ENCODE data around the gene KBTBD13.
A peak's percentile ranks its signal among the peaks of the same experiment; 100 is the strongest.
"Not testable (repeated sequence)": the region's sequence is repeated elsewhere in the genome, so short reads cannot be mapped to it uniquely, and the experiment has no call there.

KBTBD13 gene

DNA sequence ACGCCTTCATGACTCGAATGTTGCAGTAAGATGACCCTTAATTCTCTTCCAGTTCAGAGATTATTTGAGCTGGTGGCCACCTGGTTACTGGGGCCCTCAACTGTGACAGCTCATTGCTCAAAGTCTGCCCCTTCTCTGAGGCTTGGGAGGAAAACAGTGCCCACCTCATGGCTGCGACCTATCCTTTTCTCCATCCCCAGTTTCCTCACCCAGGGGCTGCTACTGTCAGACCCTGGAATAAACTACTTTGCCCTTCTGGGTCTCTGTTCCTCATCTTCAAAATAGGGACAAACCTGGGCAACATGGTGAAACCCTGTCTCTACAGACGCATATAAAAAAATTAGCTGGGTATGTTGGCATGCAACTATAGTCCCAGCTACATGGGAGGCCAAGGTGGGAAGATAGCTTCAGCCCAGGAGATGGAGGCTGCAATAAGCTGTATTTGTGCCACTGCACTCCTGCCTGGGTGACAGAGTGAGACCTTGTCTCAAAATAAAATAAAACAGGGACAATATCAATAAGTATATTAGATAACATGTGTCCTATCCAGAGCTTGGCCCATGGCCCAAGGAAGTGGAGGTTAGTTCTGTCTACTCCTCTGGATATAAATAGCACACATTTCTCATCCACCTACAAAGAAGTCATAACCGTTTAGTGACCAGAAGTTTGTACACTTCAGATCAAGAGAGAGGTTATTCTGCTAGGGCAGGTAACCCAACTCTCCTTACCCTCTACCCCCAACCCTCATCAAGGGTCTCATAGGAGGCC lies 6.6 kb upstream of the KBTBD13 start:
- no peak for DNase-seq
- no peak for ATAC-seq

DNA sequence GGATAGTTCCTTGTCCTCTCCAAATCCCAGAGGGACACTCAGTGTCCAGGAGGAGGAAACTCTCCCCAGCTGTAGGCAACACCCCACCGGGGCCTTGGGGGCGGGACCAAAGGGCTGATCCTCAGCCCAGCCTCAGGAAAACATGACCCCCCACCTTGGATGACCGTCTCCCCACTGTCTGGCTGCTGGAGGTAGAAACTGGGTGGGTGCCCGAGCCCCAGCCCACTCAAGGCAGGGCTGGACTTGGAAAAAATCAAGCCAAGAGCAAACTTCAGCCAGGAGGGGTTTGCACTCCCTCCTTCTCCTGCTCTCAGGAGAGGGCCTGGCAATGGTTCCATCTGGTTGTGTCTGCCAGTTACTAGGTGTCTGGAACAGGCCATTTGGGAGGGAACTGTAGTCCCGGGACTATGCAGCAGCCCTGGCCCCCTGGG lies 5.2 kb upstream of the KBTBD13 start:
- DNase-seq = no peak
- no peak for ATAC-seq

DNA sequence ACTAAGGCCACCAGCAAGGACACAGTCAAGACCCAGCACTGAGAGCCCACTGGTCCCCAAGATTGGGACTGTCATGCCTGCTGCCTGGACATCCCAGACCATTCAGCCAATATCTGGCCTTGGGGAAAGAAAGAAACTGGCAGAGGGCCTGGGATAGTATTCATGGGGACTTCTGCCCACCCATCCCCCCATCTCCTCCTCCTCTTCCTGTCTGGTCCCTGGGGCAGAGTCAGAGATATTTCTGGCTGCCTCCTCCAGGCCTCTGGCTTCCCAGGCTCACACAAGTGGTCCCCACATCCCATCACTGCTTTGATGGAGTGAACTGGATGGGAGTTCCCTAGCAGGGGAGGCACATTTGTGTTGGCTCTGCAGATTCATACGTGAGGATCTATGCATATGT lies 4.5 kb upstream of the KBTBD13 start:
- DNase-seq (no peak), ATAC-seq (no peak)

DNA sequence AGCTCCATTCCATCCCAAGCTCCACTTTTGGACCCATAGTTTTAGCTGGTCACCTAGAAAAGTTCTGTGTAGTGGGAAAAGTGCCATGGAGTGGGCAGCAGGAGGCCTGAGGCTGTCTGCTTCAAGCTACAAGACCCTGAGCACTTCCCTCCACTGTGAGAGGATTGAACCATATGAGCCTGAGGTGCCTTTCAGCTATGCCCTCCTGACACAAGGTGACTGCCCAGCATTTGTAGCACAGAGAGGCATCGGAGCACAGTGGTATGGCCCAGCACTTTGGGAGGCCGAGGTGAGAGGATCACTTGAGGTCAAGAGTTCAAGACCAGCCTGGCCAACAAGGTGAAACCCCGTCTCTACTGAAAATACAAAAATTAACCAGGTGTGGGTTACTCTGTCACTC lies 3.9 kb upstream of the KBTBD13 start:
- ATAC-seq (no peak), DNase-seq (no peak)

DNA sequence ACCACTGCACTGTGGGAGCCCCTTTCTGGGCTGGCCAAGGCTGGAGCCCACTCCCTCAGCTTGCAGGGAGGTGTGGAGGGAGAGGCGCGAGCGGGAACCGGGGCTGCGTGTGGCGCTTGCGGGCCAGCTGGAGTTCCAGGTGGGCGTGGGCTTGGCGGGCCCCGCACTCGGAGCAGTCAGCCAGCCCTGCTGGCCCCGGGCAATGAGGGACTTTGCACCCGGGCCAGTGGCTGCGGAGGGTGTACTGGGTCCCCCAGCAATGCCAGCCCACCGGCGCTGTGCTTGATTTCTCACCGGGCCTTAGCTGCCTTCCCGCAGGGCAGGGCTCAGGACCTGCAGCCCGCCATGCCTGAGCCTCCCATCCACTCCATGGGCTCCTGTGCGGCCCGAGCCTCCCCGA lies 1.6 kb upstream of the KBTBD13 start:
- ATAC-seq, DNase-seq: not testable (repeated sequence)

DNA sequence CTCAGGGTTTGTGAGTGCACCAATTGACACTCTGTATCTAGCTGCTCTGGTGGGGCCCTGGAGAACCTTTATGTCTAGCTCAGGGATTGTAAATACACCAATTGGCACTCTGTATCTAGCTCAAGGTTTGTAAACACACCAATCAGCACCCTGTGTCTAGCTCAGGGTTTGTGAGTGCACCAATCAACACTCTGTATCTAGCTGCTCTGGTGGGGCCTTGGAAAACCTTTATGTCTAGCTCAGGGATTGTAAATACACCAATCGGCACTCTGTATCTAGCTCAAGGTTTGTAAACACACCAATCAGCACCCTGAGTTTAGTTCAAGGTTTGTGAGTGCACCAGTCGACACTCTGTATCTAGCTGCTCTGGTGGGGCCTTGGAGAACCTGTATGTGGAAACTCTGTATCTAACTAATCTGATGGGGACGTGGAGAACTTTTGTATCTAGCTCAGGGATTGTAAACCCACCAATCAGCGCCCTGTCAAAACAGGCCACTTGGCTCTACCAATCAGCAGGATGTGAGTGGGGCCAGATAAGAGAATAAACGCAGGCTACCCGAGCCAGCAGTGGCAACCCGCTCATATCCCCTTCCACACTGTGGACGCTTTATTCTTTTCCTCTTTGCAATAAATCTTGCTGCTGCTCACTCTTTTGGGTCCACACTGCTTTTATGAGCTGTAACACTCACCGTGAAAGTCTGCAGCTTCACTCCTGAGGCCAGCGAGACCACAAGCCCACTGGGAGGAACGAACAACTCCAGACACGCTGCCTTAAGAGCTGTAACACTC lies 745 bp upstream of the KBTBD13 start:
- ATAC-seq, DNase-seq: not testable (repeated sequence)

DNA sequence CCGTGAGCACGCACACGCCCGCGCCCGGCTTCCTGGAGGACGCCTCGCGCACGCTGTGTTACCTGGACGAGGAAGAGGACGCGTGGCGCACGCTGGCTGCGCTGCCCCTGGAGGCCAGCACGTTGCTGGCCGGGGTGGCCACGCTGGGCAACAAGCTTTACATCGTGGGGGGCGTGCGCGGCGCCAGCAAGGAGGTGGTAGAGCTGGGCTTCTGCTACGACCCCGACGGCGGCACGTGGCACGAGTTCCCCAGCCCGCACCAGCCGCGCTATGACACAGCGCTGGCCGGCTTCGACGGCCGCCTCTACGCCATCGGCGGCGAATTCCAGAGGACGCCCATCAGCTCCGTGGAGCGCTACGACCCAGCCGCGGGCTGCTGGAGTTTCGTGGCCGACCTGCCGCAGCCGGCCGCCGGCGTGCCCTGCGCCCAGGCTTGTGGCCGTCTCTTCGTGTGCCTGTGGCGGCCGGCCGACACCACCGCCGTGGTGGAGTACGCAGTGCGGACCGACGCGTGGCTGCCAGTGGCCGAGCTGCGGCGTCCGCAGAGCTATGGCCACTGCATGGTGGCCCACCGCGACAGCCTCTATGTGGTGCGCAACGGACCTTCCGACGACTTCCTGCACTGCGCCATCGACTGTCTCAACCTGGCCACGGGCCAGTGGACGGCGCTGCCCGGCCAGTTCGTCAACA lies 890 bp downstream of the KBTBD13 start:
- DNase-seq (no peak), ATAC-seq (no peak)

DNA sequence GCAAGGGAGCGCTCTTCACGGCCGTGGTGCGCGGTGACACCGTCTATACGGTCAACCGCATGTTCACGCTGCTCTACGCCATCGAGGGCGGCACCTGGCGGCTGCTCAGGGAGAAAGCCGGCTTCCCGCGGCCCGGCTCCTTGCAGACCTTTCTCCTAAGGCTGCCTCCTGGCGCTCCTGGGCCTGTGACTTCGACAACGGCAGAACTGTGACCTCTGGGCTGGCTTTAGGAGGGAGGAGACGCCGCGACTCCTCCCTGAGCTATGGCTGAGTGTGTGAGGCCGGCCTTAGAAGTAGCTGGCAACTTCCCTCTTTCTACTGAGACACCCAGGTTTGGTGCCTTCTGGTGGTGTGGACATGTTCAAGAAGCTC lies 1.4 kb downstream of the KBTBD13 start:
- DNase-seq (peak; percentile 65), ATAC-seq (peak; percentile 32)

DNA sequence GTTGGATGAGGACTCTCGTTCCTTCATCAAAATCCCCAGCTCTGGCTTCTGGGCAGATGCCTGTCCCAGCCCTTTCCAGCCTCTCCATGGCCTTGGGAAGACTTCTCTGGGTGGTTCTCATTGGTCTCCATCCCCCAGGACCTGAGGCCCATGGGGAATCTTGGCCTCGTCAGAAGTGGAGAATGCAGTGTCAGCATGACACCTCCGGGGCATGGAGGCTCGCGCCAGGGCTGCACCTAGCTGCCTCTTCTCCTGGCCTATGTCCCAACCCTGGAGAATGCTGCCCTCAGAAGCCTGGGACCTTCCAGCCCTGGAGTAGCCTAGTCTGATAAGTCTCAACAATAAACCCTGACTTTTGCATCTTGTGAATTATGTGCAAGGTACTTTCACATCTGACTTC lies 3.0 kb downstream of the KBTBD13 start:
- ATAC-seq (no peak), DNase-seq (no peak)

DNA sequence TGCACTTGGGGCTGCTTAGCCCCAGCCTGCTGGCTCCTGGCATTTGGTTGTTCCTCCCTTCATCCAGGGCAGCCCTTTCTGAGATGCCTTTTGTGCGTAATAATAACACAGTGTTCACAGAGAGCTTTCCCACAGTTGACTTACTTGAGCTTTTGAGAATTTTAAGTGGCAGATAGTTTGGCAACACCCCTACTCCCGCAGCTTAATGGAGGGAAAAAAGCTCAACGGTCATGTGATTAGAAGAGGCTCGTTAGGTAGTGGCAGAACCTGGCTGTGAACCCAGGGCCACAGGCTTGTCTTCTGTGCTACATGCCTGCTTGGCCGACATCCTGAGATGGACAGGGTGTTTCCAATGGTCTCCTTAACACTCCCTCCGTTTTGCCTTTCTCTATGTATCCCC lies 4.7 kb downstream of the KBTBD13 start:
- ATAC-seq (no peak), DNase-seq (no peak)

DNA sequence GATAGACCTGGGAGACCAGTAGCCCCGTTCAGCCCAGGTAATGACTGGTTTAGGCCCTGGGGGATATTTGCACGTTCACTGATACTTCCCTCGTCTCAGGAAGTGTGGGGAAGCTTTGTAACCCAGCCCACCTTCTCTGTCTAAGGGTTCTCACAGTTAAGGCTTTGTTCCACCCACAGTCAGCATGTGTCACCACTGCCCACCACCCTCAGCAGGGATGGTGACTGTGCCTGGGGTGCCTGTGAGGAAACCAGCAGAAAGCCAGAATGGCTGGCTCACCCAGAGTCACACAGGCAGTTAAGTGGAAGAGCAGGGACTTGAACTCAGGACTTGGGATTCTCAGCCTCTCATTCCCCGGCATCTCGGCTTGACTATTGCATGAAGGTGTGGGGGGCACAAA lies 5.2 kb downstream of the KBTBD13 start:
- peak; percentile 83 for ATAC-seq
- DNase-seq = peak; percentile 45

DNA sequence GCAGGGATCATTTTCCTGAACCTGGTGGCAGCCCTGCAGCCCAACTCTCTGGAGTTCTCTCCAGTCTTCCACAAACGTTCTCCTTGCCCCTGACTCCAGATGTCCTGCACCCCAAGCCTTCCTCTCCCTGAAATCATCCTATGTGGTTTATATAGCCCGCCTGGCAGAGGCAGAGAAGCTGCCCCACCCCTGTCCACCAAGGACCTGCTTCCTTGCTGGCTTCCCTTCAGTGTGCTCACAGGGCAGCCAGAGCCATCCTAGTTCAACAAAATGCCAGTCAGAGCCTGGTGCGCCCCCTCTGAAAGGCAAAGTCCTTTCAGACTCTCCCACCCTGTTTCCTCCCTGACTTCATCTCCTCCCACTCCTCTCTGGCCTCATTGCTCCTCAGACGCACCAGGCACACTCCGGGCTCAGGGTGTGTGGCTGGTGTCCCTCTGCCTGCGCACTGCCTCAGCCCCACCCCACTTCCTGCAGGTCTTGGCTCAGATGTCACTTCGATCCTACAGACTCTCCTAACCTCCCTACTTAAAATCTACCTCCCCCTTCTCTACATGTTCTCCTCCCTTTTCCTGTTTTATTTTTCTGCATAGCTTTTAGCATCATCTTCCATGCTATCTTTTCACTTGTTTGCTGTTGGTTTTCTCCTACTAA lies 5.9 kb downstream of the KBTBD13 start:
- ATAC-seq (peak; percentile 70), DNase-seq (peak; percentile 46)

DNA sequence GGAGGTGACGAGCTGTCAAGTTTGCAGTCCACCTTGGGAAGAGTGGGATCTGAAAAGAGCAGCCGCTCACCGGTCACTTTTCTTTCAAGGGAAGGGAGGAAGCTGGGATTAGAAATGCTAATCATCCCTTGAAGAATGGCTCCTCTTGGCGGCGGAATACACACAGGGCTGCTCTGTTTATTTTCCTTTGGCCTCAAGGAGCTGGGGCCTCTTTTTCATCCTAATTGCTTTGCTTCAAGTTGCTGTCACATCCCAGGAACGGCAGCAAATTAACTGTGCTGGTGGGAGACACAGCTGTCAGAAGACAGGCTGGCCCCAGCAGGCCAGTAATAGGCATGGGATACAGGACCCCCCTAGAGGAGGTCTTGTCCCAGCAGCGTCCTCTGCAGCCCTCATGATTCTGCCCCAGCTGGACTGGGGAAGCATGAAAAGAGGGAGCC lies 6.7 kb downstream of the KBTBD13 start:
- ATAC-seq (no peak), DNase-seq (no peak)

DNA sequence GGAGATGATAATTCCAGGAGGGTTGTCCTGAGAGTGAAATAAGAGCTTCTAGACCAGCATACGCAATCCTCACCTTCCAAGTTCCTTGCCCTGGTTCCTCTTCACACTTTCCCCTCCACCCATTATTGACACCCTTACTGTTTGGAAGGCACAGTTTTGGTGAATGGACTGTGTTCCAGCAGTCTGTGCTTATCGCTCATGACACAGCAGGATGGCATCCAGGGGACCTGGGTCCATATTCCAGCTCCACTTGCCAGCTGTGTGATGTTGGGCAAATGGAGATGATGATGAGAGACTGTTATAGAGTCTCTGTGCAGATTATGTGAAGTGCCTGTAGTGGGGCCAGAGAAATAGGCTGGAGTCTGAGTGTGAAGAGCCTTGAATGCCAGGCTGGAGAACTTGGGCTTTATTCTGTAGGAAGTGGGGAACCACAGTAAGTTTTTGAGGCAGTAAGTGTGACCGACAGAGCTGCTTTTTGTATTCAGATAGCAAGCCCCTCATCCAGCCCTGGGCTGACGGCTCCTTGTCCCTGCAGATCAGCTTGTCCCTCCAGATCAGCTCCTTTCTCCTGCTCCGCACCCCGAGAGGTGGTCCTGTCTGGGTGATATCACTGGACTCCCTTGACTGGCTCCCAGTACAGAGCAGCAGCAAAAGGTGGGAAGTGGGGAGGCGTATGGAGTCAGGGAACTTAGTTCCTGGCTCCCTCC lies 8.1 kb downstream of the KBTBD13 start:
- DNase-seq (no peak), ATAC-seq (no peak)

DNA sequence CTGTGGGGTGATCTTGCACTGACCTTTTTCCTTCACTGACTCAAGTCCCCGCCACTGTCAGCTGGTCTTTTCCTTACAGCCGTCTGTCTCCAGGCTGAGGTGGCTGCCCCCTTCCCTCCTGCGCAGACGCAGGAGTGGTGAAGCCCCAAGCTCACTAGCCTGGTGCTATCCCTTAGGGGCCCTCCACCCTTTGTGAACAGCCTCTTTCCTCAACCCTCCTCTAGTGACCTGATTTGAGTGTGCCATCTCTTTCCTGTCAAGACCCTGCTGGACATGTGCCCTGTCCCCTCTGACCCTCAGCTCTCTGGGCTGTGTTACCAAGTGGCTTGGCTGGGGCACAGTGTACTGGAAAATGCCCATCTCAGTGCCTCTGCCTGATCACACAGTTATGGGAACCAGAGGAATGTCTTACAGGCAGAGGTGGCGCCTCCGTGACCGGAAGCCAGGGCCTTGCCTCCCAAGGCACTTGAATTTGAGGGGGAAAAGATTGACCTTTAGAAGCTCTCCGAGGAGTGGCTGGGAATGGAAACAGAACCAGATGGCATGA lies 8.7 kb downstream of the KBTBD13 start:
- DNase-seq = no peak
- no peak for ATAC-seq

DNA sequence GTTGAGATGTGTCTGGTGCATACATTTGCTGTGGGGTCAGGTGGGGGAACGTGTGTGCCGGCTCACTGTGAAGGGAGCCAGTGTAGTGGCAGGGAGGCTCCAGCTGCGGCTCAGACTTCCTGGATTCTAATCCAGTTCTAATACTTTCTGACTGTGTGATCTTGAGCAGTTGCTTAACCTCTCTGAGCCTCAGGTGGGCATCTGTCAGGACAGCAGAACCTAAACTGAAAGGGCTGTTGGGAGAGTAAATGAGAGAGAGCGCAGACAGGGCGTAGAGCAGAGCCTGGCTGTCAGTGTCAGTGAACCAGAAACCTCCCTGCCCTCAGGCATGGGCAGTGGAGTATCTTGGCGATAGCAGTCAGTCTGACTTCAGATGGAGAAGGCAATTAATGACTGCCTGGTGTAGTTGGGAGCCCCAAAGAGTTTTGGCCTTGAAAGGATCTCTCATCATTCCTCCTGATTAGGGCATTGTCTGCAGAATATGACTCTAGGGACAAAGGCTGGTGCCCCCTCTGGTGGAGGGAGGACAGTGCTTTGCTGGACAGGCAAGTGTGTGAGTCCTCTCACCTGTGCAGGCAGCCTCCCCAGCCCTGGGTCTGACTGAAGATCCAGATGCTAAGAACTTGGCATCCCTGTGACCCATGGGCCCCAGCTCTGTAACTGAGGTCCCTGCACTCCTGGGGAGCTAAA lies 9.6 kb downstream of the KBTBD13 start:
- DNase-seq (peak; percentile 29), ATAC-seq (no peak)

DNA sequence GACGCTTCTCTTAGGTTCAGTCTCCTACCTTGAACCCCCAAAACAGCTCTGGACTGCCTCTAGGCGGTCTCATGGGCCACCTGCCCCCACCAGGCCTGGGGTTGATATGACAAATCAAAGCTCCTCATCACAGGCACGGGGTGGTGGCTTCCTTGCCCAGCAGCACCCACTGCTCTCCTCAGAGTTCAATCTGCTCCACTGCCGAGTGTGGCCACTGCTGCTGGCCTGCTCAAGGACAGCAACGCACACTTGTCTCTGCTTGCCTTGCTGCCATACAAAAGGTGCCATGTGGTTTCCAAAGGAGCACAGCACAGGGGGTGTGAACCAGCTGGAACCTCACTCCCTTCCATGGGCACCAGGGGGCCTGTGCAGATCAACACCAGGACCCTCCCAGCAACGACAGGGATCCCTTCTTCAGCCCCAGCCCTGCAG lies 10.2 kb downstream of the KBTBD13 start:
- DNase-seq (no peak), ATAC-seq (no peak)

DNA sequence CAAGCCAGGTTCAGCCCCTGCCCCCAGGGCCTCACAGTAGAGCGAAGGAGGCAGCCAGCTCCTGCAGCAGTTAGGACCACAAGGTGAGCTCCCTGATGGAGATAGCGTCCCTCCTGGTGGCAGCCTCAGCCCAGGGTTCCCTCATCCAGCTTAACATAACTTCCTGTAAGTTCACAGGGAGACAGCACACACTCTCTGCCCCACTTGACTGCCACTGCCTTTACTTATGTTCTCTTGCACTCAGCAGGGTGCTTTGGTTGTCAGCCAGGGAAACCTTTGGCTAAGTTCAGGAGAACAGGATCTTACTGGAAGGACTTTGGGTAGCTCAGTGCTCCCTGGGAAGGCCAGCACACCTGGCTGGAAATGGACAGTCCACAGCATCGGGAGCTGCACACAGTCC lies 10.9 kb downstream of the KBTBD13 start:
- no peak for ATAC-seq
- no peak for DNase-seq

DNA sequence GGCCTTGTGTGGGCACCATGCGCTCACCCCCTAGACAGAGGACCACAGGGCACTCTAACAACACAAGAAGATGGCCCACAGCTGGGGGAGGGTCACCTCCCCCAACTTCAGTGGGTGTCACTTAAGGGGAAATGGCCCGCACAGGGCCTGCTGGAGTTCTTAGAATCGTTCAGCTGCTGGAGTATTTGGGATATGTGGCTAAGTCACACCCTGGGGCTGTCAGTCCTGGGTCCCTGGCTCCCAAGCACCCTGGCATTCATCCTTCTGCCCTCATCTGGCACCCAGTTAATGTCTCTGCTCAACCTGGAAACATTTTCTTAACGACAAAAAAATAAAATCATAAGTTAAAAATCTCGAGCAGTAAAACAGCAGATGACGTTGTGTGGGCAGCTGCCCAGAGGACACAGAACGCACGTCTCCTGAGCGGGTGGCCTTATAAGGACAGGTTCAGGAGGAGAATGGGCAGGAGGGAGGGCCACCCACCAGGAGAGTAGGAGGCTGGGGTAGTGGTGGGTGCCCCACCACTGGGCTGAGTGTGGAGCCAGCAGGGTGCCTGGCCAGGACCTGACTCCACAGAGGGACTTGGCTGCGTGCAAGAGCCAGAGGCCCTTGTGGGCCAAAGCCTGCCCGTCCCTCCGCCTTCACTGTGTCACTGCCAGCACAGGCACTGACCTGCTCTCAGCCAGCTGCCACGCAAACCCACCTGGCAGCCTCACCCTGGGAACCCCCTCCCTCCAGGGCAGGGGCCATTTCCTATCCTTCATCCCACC lies 11.5 kb downstream of the KBTBD13 start:
- ATAC-seq (no peak), DNase-seq (no peak)

DNA sequence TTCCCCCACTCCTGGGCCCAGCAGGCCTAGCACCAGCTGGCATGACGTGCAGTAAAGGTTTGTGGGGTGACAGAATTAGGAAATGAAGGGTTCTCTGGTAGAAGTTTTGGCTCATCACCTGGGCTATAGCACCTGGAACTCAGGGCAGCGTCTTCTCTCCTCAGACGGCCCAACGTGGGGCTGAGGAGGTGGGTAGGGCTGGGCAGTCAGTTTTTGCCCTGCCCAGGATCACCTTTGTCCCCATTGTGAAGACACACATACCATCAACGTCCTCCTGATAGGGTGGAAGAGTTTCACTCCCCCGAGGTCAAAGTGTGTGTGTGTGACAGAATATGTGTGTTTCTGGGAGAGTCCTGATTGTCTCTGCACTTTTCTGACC lies 12.1 kb downstream of the KBTBD13 start:
- no peak for ATAC-seq
- no peak for DNase-seq

Measured in stimulated activated naive CD8-positive, alpha-beta T cell treated with anti-CD3 and anti-CD28 coated beads, Interleukin-15, Interleukin-2, amounts not matched to agents 100 U/mL and 50 U/mL, for 24 hours (primary cell).